ENCODE data around the gene MGST2.
A peak's percentile ranks its signal among the peaks of the same experiment; 100 is the strongest.

The MGST2 gene

GRCh38 chr4:139736661-139737060 is 71.0 kb downstream of the MGST2 start:
- no peak for DNase-seq
- TF ChIP-seq POLR2A (IDR thresholded peaks at IDR 0.05; ENCODE audit: low read length) = no peak
- no peak for TF ChIP-seq GATA1 (IDR thresholded peaks at IDR 0.05; ENCODE audit: low read depth, low read length)

- no peak for DNase-seq
- no peak for TF ChIP-seq POLR2A (IDR thresholded peaks at IDR 0.05; ENCODE audit: low read length)
These were observed 73.4 kb downstream of the MGST2 start for GRCh38 chr4:139738846-139739613.

- no peak for DNase-seq
- no peak for TF ChIP-seq POLR2A (IDR thresholded peaks at IDR 0.05; ENCODE audit: low read length)
- TF ChIP-seq GATA1 (IDR thresholded peaks at IDR 0.05; ENCODE audit: low read depth, low read length) = no peak
These were observed 74.5 kb downstream of the MGST2 start for GRCh38 chr4:139740121-139740520.

GRCh38 chr4:139740531-139741041 is 75.0 kb downstream of the MGST2 start:
- DNase-seq = peak; percentile 26 to 28
- TF ChIP-seq GATA1 (IDR thresholded peaks at IDR 0.05; ENCODE audit: low read depth, low read length) = no peak
- TF ChIP-seq POLR2A (IDR thresholded peaks at IDR 0.05; ENCODE audit: low read length) = no peak

GRCh38 chr4:139743027-139743426 is 77.4 kb downstream of the MGST2 start:
- DNase-seq = no peak
- TF ChIP-seq POLR2A (IDR thresholded peaks at IDR 0.05; ENCODE audit: low read length) (no peak), GATA1 (IDR thresholded peaks at IDR 0.05; ENCODE audit: low read depth, low read length) (no peak)

- no peak for DNase-seq
- no peak for TF ChIP-seq POLR2A (IDR thresholded peaks at IDR 0.05; ENCODE audit: low read length)
- no peak for TF ChIP-seq GATA1 (IDR thresholded peaks at IDR 0.05; ENCODE audit: low read depth, low read length)
These were observed 78.6 kb downstream of the MGST2 start for GRCh38 chr4:139744232-139744631.

GRCh38 chr4:139745111-139745639 is 79.6 kb downstream of the MGST2 start:
- DNase-seq = no peak
- TF ChIP-seq POLR2A (IDR thresholded peaks at IDR 0.05; ENCODE audit: low read length) (no peak), GATA1 (IDR thresholded peaks at IDR 0.05; ENCODE audit: low read depth, low read length) (no peak)

GRCh38 chr4:139746431-139747171 is 81.0 kb downstream of the MGST2 start:
- no peak for DNase-seq
- TF ChIP-seq POLR2A (IDR thresholded peaks at IDR 0.05; ENCODE audit: low read length) (no peak), GATA1 (IDR thresholded peaks at IDR 0.05; ENCODE audit: low read depth, low read length) (no peak)

- no peak for DNase-seq
- TF ChIP-seq GATA1 (IDR thresholded peaks at IDR 0.05; ENCODE audit: low read depth, low read length) (no peak), POLR2A (IDR thresholded peaks at IDR 0.05; ENCODE audit: low read length) (no peak)
These were observed 83.7 kb downstream of the MGST2 start for GRCh38 chr4:139749338-139749737.

GRCh38 chr4:139749835-139750498 is 84.3 kb downstream of the MGST2 start:
- no peak for DNase-seq
- TF ChIP-seq GATA1 (IDR thresholded peaks at IDR 0.05; ENCODE audit: low read depth, low read length) (no peak), POLR2A (IDR thresholded peaks at IDR 0.05; ENCODE audit: low read length) (no peak)

- TF ChIP-seq POLR2A (IDR thresholded peaks at IDR 0.05; ENCODE audit: low read length) = no peak
- no peak for DNase-seq
These were observed 88.1 kb downstream of the MGST2 start for GRCh38 chr4:139753686-139754085.
